HG03135 (cell line): Measurements from ENCODE around the gene GPR158.

Experiments used
- ATAC-seq: cut with Tn5 transposase; IDR thresholded peaks from one replicate; pipeline ENCODE4 v1.9.1; 2021; ENCODE audit warnings: mild to moderate bottlenecking, moderate library complexity; ENCODE audit not compliant: unreplicated experiment

The GPR158 gene

GRCh38 chr10:25492680-25493079 lies 317.9 kb downstream of the GPR158 start:
- ATAC-seq: no peak

- no peak for ATAC-seq
These were observed 318.5 kb downstream of the GPR158 start for GRCh38 chr10:25493122-25493893.

- no peak for ATAC-seq
These were observed 322.4 kb downstream of the GPR158 start for GRCh38 chr10:25497246-25497645.

- no peak for ATAC-seq
These were observed 323.8 kb downstream of the GPR158 start for GRCh38 chr10:25498645-25499044.

- ATAC-seq: no peak
These were observed 327.1 kb downstream of the GPR158 start for GRCh38 chr10:25501912-25502311.

GRCh38 chr10:25502453-25502852 lies 327.7 kb downstream of the GPR158 start:
- no peak for ATAC-seq

- no peak for ATAC-seq
These were observed 329.5 kb downstream of the GPR158 start for GRCh38 chr10:25504306-25504705.

- ATAC-seq: no peak
These were observed 330.0 kb downstream of the GPR158 start for GRCh38 chr10:25504838-25505237.

- ATAC-seq: no peak
These were observed 330.7 kb downstream of the GPR158 start for GRCh38 chr10:25505466-25505865.

GRCh38 chr10:25506821-25507335 lies 332.1 kb downstream of the GPR158 start:
- no peak for ATAC-seq

GRCh38 chr10:25508112-25508815 lies 333.5 kb downstream of the GPR158 start:
- ATAC-seq: no peak

- ATAC-seq: no peak
These were observed 334.4 kb downstream of the GPR158 start for GRCh38 chr10:25509151-25509550.

- no peak for ATAC-seq
These were observed 347.5 kb downstream of the GPR158 start for GRCh38 chr10:25522294-25522693.

GRCh38 chr10:25522946-25523608 lies 348.3 kb downstream of the GPR158 start:
- no peak for ATAC-seq

GRCh38 chr10:25530306-25530705 lies 355.5 kb downstream of the GPR158 start:
- ATAC-seq: no peak

- ATAC-seq: no peak
These were observed 356.8 kb downstream of the GPR158 start for GRCh38 chr10:25531457-25532061.

- ATAC-seq: no peak
These were observed 357.4 kb downstream of the GPR158 start for GRCh38 chr10:25532213-25532612.

GRCh38 chr10:25536027-25536426 lies 361.2 kb downstream of the GPR158 start:
- ATAC-seq: no peak

GRCh38 chr10:25547382-25547781 lies 372.6 kb downstream of the GPR158 start:
- ATAC-seq: no peak

- no peak for ATAC-seq
These were observed 377.6 kb downstream of the GPR158 start for GRCh38 chr10:25552283-25552919.

GRCh38 chr10:25555865-25556264 lies 381.1 kb downstream of the GPR158 start:
- ATAC-seq: no peak
